GM12891 (cell line): ENCODE data around the gene RBM34.

Experiments used
- POLR2A ChIP-seq: IDR thresholded peaks from 2 replicates; pipeline ENCODE4 v1.6.1; 2011; ENCODE audit warnings: low read depth, low read length, control low read depth
- POLR2AphosphoS5 ChIP-seq: IDR thresholded peaks from 2 replicates; pipeline ENCODE4 v1.6.1; 2011; ENCODE audit warnings: low read depth, low read length, control low read depth
- POU2F2 ChIP-seq: IDR thresholded peaks from 2 replicates; pipeline ENCODE4 v1.6.1; 2011; ENCODE audit warnings: low read depth, mild to moderate bottlenecking, control low read depth, low read length, moderate library complexity
- SPI1 ChIP-seq: IDR thresholded peaks from 2 replicates; pipeline ENCODE4 v1.6.1; 2011; ENCODE audit warnings: low read depth, low read length, control low read depth
- TAF1 ChIP-seq: IDR thresholded peaks from 2 replicates; pipeline ENCODE4 v1.6.1; 2011; ENCODE audit warnings: low read depth, low read length, control low read depth

GRCh38 chr1:235181561-235182245, 20.7 kb upstream of the RBM34 start:
- TF ChIP-seq POLR2A (no peak), SPI1 (no peak), POLR2AphosphoS5 (no peak), TAF1 (no peak), POU2F2 (no peak)
